Measurements from ENCODE around the gene WBP11. TPM values are rescaled to one million over a fixed set of nuclear protein-coding genes. Genes with fewer than 3 reads are reported as not detected.
A peak's percentile ranks its signal among the peaks of the same experiment; 100 is the strongest.

The WBP11 gene
- total and polyA plus RNA-seq, 9 of the 15 experiments (the other 6 are each of a cell fraction or from before 2014, with no cell fraction given), result 7.7 to 60.8 (median 24.6) TPM

GRCh38 chr12:14803011-14803829 is at the start of gene WBP11, which contains the start of gene C12orf60 (continued):
- TF ChIP-seq CHD7 (IDR thresholded peaks at IDR 0.05; ENCODE audit: low read depth, low read length), result no peak
- TF ChIP-seq FOXK2 (conservative IDR thresholded peaks at IDR 0.05 in 1 of 2, IDR thresholded peaks at IDR 0.05 in 1 of 2; ENCODE audit: low read depth in 2 of 2), result no peak
- peak; percentile 71 for TF ChIP-seq CHD1 (IDR thresholded peaks at IDR 0.05; ENCODE audit: low read length)
- TF ChIP-seq HES1 (IDR thresholded peaks at IDR 0.05; ENCODE audit: low read depth), result no peak
- TF ChIP-seq POLR2AphosphoS5 (IDR thresholded peaks at IDR 0.05; ENCODE audit: control insufficient read depth, insufficient read depth, low read depth, low read length), result no peak
- TF ChIP-seq UBTF (IDR thresholded peaks at IDR 0.05; ENCODE audit: borderline replicate concordance in 1 of 2, low read depth in 2 of 2, low read length in 2 of 2), result no peak
- no peak for TF ChIP-seq HBP1 (CRISPR knock-in tag; IDR thresholded peaks at IDR 0.05)
- 0 out of 2 replicates have a peak, but pooled peaks have one; percentile 17 for TF ChIP-seq RB1 (IDR thresholded peaks at IDR 0.05; ENCODE audit: low read depth)
- no peak for TF ChIP-seq ZNF431 (CRISPR knock-in tag; IDR thresholded peaks at IDR 0.05)
